HEK293T (cell line): ENCODE data around the gene KIF1C.

Source experiments
- BHLHE40 ChIP-seq: fragments of 450-650 bp; IDR thresholded peaks from 2 replicates; pipeline ENCODE4 v1.6.1; 2016; ENCODE audit warnings: mild to moderate bottlenecking, moderate library complexity, borderline replicate concordance
- CTBP1 ChIP-seq: fragments of 450-650 bp; IDR thresholded peaks from 2 replicates; pipeline ENCODE4 v1.6.1; 2016; ENCODE audit warnings: borderline replicate concordance
- ELF4 ChIP-seq: fragments of 450-650 bp; IDR thresholded peaks from 2 replicates; pipeline ENCODE4 v1.6.1; 2017; ENCODE audit warnings: antibody characterized with exemption
- FOXA1 ChIP-seq: fragments of 450-650 bp; IDR thresholded peaks from 2 replicates; pipeline ENCODE4 v1.6.1; 2016; ENCODE audit warnings: mild to moderate bottlenecking
- FOXK2 ChIP-seq: fragments of 450-650 bp; IDR thresholded peaks from 2 replicates; pipeline ENCODE4 v1.6.1; 2016; ENCODE audit warnings: mild to moderate bottlenecking
- FOXM1 ChIP-seq: fragments of 450-650 bp; IDR thresholded peaks from 2 replicates; pipeline ENCODE4 v1.6.1; 2017; ENCODE audit warnings: mild to moderate bottlenecking, borderline replicate concordance
- LEF1 ChIP-seq: fragments of 450-650 bp; IDR thresholded peaks from 2 replicates; pipeline ENCODE4 v1.6.1; 2017; ENCODE audit warnings: mild to moderate bottlenecking, borderline replicate concordance
- NFRKB ChIP-seq: fragments of 450-650 bp; IDR thresholded peaks from 2 replicates; pipeline ENCODE4 v1.6.1; 2016; ENCODE audit warnings: mild to moderate bottlenecking, moderate library complexity
- PKNOX1 ChIP-seq: fragments of 450-650 bp; IDR thresholded peaks from 2 replicates; pipeline ENCODE4 v1.6.1; 2016
- SP1 ChIP-seq: fragments of 450-650 bp; IDR thresholded peaks from 2 replicates; pipeline ENCODE4 v1.6.1; 2017
- SUZ12 ChIP-seq: fragments of 450-650 bp; IDR thresholded peaks from 2 replicates; pipeline ENCODE4 v1.6.1; 2016; ENCODE audit warnings: mild to moderate bottlenecking
- TARDBP ChIP-seq: fragments of 450-650 bp; IDR thresholded peaks from 2 replicates; pipeline ENCODE4 v1.6.1; 2016
- ZNF384 ChIP-seq: fragments of 450-650 bp; IDR thresholded peaks from 2 replicates; pipeline ENCODE4 v1.6.1; 2016

GRCh38 chr17:4973256-4974114 is 24.3 kb upstream of the KIF1C start:
- TF ChIP-seq FOXM1 (no peak), BHLHE40 (no peak), NFRKB (no peak), PKNOX1 (no peak), ZNF384 (no peak), FOXK2 (no peak), FOXA1 (no peak), SP1 (no peak), CTBP1 (no peak), TARDBP (no peak), LEF1 (no peak), ELF4 (no peak), SUZ12 (no peak)
